ENCODE results near the gene CST4.

DNA sequence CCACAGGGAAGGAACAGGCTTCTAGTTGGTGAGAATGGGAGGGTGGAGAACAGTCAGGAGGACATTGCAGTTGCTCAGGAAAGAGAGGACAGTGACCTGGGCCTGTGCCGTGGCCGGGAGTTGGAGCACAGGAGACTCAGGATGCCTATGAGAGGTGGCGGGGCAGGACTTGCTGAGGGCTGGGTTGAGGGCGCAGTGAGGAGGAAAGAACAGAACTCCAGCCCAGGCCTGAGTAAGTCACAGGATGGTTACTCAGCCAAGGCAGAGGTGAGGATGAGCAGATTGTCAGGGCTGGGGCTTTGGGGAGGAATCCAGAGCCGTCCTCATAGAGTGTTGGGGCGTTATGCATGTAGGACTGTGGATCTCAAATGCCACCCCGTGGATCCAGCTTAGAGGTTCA, 21.2 kb downstream of the CST4 start:
- TF ChIP-seq, protein P1, sequence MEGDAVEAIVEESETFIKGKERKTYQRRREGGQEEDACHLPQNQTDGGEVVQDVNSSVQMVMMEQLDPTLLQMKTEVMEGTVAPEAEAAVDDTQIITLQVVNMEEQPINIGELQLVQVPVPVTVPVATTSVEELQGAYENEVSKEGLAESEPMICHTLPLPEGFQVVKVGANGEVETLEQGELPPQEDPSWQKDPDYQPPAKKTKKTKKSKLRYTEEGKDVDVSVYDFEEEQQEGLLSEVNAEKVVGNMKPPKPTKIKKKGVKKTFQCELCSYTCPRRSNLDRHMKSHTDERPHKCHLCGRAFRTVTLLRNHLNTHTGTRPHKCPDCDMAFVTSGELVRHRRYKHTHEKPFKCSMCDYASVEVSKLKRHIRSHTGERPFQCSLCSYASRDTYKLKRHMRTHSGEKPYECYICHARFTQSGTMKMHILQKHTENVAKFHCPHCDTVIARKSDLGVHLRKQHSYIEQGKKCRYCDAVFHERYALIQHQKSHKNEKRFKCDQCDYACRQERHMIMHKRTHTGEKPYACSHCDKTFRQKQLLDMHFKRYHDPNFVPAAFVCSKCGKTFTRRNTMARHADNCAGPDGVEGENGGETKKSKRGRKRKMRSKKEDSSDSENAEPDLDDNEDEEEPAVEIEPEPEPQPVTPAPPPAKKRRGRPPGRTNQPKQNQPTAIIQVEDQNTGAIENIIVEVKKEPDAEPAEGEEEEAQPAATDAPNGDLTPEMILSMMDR (IDR thresholded peaks at IDR 0.05) = no peak
- no peak for TF ChIP-seq ZFX (IDR thresholded peaks at IDR 0.05; ENCODE audit: borderline replicate concordance)

All from 22Rv1 (cell line).